ENCODE measurements around the gene STX8.
"Not testable (repeated sequence)": the region's sequence is repeated elsewhere in the genome, so short reads cannot be mapped to it uniquely, and the experiment has no call there.

Gene STX8

GRCh38 chr17:9575381-9576101, at the start of gene STX8:
Gene STX8, minus strand, starts transcription at chr17:9575820. Its CDS starts 12 bp downstream, at chr17:9575808.
- peak; percentile 64 to 75 (median 73) for DNase-seq (ENCODE audit: low read depth in 2 of 3, low spot score in 2 of 3)

- DNase-seq (ENCODE audit: low read depth in 2 of 3, low spot score in 2 of 3) = no peak
These were observed 47.3 kb upstream of the STX8 start for GRCh38 chr17:9622961-9623360.

GRCh38 chr17:9615486-9615885, 39.9 kb upstream of the STX8 start:
- no peak for DNase-seq (ENCODE audit: low read depth in 2 of 3, low spot score in 2 of 3)

GRCh38 chr17:9612006-9612405, 36.4 kb upstream of the STX8 start:
- DNase-seq (ENCODE audit: low read depth in 2 of 3, low spot score in 2 of 3) = no peak

GRCh38 chr17:9611557-9611956, 35.9 kb upstream of the STX8 start:
- DNase-seq (ENCODE audit: low read depth in 2 of 3, low spot score in 2 of 3) = no peak

- DNase-seq (ENCODE audit: low read depth in 2 of 3, low spot score in 2 of 3) = not testable (repeated sequence)
These were observed 31.4 kb upstream of the STX8 start for GRCh38 chr17:9607058-9607457.

GRCh38 chr17:9606453-9606852, 30.8 kb upstream of the STX8 start:
- no peak for DNase-seq (ENCODE audit: low read depth in 2 of 3, low spot score in 2 of 3)

GRCh38 chr17:9604583-9604982, 29.0 kb upstream of the STX8 start:
- not testable (repeated sequence) for DNase-seq (ENCODE audit: low read depth in 2 of 3, low spot score in 2 of 3)

GRCh38 chr17:9598661-9599060, 23.0 kb upstream of the STX8 start:
- DNase-seq (ENCODE audit: low read depth in 2 of 3, low spot score in 2 of 3) = no peak

- DNase-seq (ENCODE audit: low read depth in 2 of 3, low spot score in 2 of 3) = not testable (repeated sequence)
These were observed 22.0 kb upstream of the STX8 start for GRCh38 chr17:9597638-9598037.

- DNase-seq (ENCODE audit: low read depth in 2 of 3, low spot score in 2 of 3) = no peak
These were observed 18.4 kb upstream of the STX8 start for GRCh38 chr17:9594065-9594464.

GRCh38 chr17:9587969-9588656, 12.5 kb upstream of the STX8 start:
- no peak for DNase-seq (ENCODE audit: low read depth in 2 of 3, low spot score in 2 of 3)

- no peak for DNase-seq (ENCODE audit: low read depth in 2 of 3, low spot score in 2 of 3)
These were observed 1.7 kb upstream of the STX8 start for GRCh38 chr17:9577373-9577709.

- DNase-seq (ENCODE audit: low read depth in 2 of 3, low spot score in 2 of 3) = peak; percentile 42 to 48 (median 47)
These were observed 1.1 kb upstream of the STX8 start, which contains the start of gene CFAP52 for GRCh38 chr17:9576521-9577372. Gene CFAP52, plus strand, starts transcription at chr17:9576642. Its CDS starts 54 bp downstream, at chr17:9576696.

- no peak for DNase-seq (ENCODE audit: low read depth in 2 of 3, low spot score in 2 of 3)
These were observed 4.4 kb downstream of the STX8 start for GRCh38 chr17:9571201-9571600.

GRCh38 chr17:9568957-9569588, 6.5 kb downstream of the STX8 start:
- DNase-seq (ENCODE audit: low read depth in 2 of 3, low spot score in 2 of 3) = no peak

GRCh38 chr17:9568004-9568403, 7.6 kb downstream of the STX8 start:
- no peak for DNase-seq (ENCODE audit: low read depth in 2 of 3, low spot score in 2 of 3)

- DNase-seq (ENCODE audit: low read depth in 2 of 3, low spot score in 2 of 3) = not testable (repeated sequence)
These were observed 8.9 kb downstream of the STX8 start for GRCh38 chr17:9566739-9567138.

GRCh38 chr17:9566067-9566466, 9.6 kb downstream of the STX8 start:
- no peak for DNase-seq (ENCODE audit: low read depth in 2 of 3, low spot score in 2 of 3)

- DNase-seq (ENCODE audit: low read depth in 2 of 3, low spot score in 2 of 3) = no peak
These were observed 11.5 kb downstream of the STX8 start for GRCh38 chr17:9564104-9564503.

GRCh38 chr17:9557857-9558256, 17.8 kb downstream of the STX8 start:
- DNase-seq (ENCODE audit: low read depth in 2 of 3, low spot score in 2 of 3) = no peak

All from activated CD8-positive, alpha-beta memory T cell treated with anti-CD3 and anti-CD28 coated beads for 48 hours (primary cell).